Endodermal cell (in vitro differentiated cells): ENCODE measurements around the gene CAMK2B. TPM values are rescaled to one million over a fixed set of nuclear protein-coding genes. Genes with fewer than 3 reads are reported as not detected.

ENCODE experiments used
- DNase-seq: peaks from one replicate; pipeline ENCODE4 v3.0.0-alpha.2; 2017
- H3K27ac ChIP-seq: 2 replicates; pipeline ENCODE4 v1.5.1; 2013; ENCODE audit warnings: mild to moderate bottlenecking, low read depth, low read length, moderate library complexity
- H3K27me3 ChIP-seq: 2 replicates; pipeline ENCODE4 v1.6.1; 2013; ENCODE audit warnings: mild to moderate bottlenecking, low read length, moderate library complexity; ENCODE audit not compliant: insufficient read depth, control insufficient read depth, poor library complexity, severe bottlenecking
- H3K36me3 ChIP-seq: 2 replicates; pipeline ENCODE4 v1.7.0; 2013; ENCODE audit warnings: mild to moderate bottlenecking, low read length, moderate library complexity; ENCODE audit not compliant: control insufficient read depth, insufficient read depth
- H3K4me1 ChIP-seq: one replicate; pipeline ENCODE4 v1.7.0; 2013; ENCODE audit warnings: low read length; ENCODE audit not compliant: control insufficient read depth, insufficient read depth
- H3K4me3 ChIP-seq: 2 replicates; pipeline ENCODE4 v1.5.1; 2013; ENCODE audit warnings: mild to moderate bottlenecking, low read length, moderate library complexity
- H3K9ac ChIP-seq: 2 replicates; pipeline ENCODE4 v1.6.1; 2013; ENCODE audit warnings: mild to moderate bottlenecking, low read length, moderate library complexity; ENCODE audit not compliant: poor library complexity, severe bottlenecking; ENCODE audit errors: extremely low read depth
- H3K9me3 ChIP-seq: 2 replicates; pipeline ENCODE4 v1.6.1; 2013; ENCODE audit warnings: mild to moderate bottlenecking, low read length, moderate library complexity; ENCODE audit not compliant: control insufficient read depth
- H3K27ac Mint-ChIP-seq: 2 replicates; pipeline ENCODE4 v1.8.0; 2020; ENCODE audit warnings: mixed read lengths
- H3K27me3 Mint-ChIP-seq: 2 replicates; pipeline ENCODE4 v1.8.0; 2021; ENCODE audit warnings: mild to moderate bottlenecking, mixed read lengths; ENCODE audit not compliant: insufficient read depth
- H3K36me3 Mint-ChIP-seq: 2 replicates; pipeline ENCODE4 v1.8.0; 2020; ENCODE audit warnings: low read depth, mixed read lengths
- H3K4me1 Mint-ChIP-seq: 2 replicates; pipeline ENCODE4 v1.8.0; 2020; ENCODE audit warnings: mixed read lengths
- H3K4me3 Mint-ChIP-seq: 2 replicates; pipeline ENCODE4 v1.8.0; 2020; ENCODE audit warnings: mild to moderate bottlenecking, moderate library complexity, mixed read lengths
- H3K9me3 Mint-ChIP-seq: 2 replicates; pipeline ENCODE4 v1.8.0; 2020; ENCODE audit warnings: mild to moderate bottlenecking, mixed read lengths
- WGBS, 2 experiments: methylation state at CpG; one replicate each; pipeline versions ENCODE4 v1.1.5 to v1.1.7; 2013; ENCODE audit warnings: missing lambda C conversion rate in 2 of 2, mixed read lengths in 1 of 2; ENCODE audit not compliant: insufficient coverage in 1 of 2, insufficient read length in 1 of 2; 5-methylcytosine and 5-hydroxymethylcytosine counted together
- total RNA-seq, 2 donors: library from RNA; stranded (reverse); fragmentation: NEBNext Ultra II Directional in 1 of 2; extraction: Animal tissue kit (Norgen Biotek cat#: 25700) in 1 of 2; gene quantifications; 2 replicates in 1 of 2; 3 replicates in 1 of 2; pipeline ENCODE4 v1.2.1, GENCODE V29; 2021
- TF ChIP-seq, protein P1 (sequence below): fragments of 200-600 bp; sonication (generic); conservative IDR thresholded peaks from 2 replicates; pipeline ENCODE4 v1.5.0; 2021; ENCODE audit warnings: antibody characterized with exemption, mild to moderate bottlenecking

The CAMK2B gene
- total RNA-seq, 2 donors from 2014 or later: 0.26 TPM; not detected in 1

DNA sequence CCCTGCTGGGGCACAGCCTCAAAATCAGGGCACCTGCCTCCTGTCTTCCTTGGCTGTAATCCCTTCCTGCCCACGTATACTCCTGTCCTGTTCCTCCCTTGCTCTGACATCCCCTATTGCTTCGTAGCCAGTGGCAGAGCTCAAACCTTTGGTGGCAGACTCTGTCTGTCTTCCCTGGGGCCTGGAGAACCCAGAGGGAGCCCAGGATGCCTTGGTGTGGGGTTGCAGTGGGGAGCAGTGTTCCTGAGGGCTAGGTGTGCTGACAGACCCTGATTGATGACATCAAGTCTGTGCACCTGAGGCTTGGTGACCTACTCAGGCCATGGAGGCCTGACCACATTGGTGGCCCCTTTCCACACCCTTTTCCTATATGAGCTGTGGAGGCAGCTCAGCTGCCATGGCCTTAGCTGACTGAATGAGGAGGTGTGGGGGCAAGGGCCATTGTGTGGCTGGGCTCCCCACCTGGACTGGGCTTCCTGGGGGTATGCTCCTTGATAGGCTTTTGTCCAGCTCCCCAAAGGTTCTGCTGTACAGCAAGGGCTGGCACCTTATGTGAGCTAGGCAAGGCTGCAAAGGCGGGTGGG lies 130.7 kb downstream of the CAMK2B start:
- H3K27ac Mint-ChIP-seq: no peak overlapping the region
- WGBS, 2 experiments: 87 to 100% methylated on average over 1 to 3 of the region's 3 CpGs

DNA sequence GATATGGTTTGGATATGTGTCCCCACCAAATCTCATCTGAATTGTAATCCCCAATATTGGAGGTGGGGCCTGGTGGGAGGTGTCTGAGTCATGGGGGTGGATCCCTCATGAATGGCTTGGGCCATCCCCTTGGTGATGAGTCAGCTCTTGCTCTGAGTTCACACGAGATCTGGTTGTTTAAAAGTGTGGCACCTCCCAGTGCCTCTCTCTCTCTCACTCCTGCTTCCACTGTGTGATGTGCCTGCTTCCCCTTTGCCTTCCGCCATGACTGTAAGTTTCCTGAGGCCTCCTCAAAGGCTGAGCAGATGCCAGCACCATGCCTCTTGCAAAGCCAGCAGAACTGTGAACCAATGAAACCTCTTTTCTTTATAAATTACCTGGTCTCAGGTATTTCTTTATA lies 131.3 kb downstream of the CAMK2B start:
- Mint-ChIP-seq H3K4me3 (no peak overlapping the region), H3K36me3 (no peaks in the 10 kb centered on the region), H3K4me1 (peaks cover 3% of the 10 kb centered on the region), H3K9me3 (no peaks in the 10 kb centered on the region), H3K27ac (no peak overlapping the region), H3K27me3 (peaks cover 12% of the 10 kb centered on the region)
- Histone ChIP-seq H3K4me3 (no peak overlapping the region), H3K4me1 (no peaks in the 10 kb centered on the region), H3K27me3 (peaks cover 14% of the 10 kb centered on the region), H3K9ac (no peak overlapping the region), H3K27ac (no peak overlapping the region), H3K9me3 (no peaks in the 10 kb centered on the region), H3K36me3 (no peaks in the 10 kb centered on the region)
- WGBS, 2 experiments: 73% methylated on average over 2 of the region's 2 CpGs
- TF ChIP-seq, protein P1, sequence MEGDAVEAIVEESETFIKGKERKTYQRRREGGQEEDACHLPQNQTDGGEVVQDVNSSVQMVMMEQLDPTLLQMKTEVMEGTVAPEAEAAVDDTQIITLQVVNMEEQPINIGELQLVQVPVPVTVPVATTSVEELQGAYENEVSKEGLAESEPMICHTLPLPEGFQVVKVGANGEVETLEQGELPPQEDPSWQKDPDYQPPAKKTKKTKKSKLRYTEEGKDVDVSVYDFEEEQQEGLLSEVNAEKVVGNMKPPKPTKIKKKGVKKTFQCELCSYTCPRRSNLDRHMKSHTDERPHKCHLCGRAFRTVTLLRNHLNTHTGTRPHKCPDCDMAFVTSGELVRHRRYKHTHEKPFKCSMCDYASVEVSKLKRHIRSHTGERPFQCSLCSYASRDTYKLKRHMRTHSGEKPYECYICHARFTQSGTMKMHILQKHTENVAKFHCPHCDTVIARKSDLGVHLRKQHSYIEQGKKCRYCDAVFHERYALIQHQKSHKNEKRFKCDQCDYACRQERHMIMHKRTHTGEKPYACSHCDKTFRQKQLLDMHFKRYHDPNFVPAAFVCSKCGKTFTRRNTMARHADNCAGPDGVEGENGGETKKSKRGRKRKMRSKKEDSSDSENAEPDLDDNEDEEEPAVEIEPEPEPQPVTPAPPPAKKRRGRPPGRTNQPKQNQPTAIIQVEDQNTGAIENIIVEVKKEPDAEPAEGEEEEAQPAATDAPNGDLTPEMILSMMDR: no peak
- no peak for DNase-seq

More for the DNA sequence above, 130.7 kb downstream of the CAMK2B start:
- Histone ChIP-seq H3K4me3 (no peak overlapping the region), H3K27ac (no peak overlapping the region), H3K9me3 (no peaks in the 10 kb centered on the region), H3K27me3 (peaks cover 14% of the 10 kb centered on the region), H3K36me3 (no peaks in the 10 kb centered on the region), H3K9ac (no peak overlapping the region), H3K4me1 (no peaks in the 10 kb centered on the region)
- no peak for DNase-seq
- Mint-ChIP-seq H3K4me3 (no peak overlapping the region), H3K4me1 (peaks cover 2% of the 10 kb centered on the region), H3K27me3 (peaks cover 15% of the 10 kb centered on the region), H3K9me3 (no peaks in the 10 kb centered on the region), H3K36me3 (no peaks in the 10 kb centered on the region)
- TF ChIP-seq, protein P1: no peak

GRCh38 chr7:44193011-44193802 lies 132.2 kb downstream of the CAMK2B start:
- peaks cover 10% of the 10 kb centered on the region for H3K27me3 Mint-ChIP-seq
- peaks cover 6% of the 10 kb centered on the region for H3K4me1 Mint-ChIP-seq
- DNase-seq: no peak
- Histone ChIP-seq H3K27ac (no peak overlapping the region), H3K4me1 (no peaks in the 10 kb centered on the region), H3K36me3 (no peaks in the 10 kb centered on the region), H3K9ac (no peak overlapping the region), H3K27me3 (peaks cover 14% of the 10 kb centered on the region), H3K4me3 (no peak overlapping the region), H3K9me3 (no peaks in the 10 kb centered on the region)
- H3K27ac Mint-ChIP-seq: no peak overlapping the region
- H3K4me3 Mint-ChIP-seq: no peak overlapping the region
- 90 to 93% methylated on average over 3 to 7 of the region's 7 CpGs for WGBS, 2 experiments
- no peaks in the 10 kb centered on the region for H3K9me3 Mint-ChIP-seq
- TF ChIP-seq, protein P1: no peak
- H3K36me3 Mint-ChIP-seq: no peaks in the 10 kb centered on the region
